Suppressor macrophage treated with lipopolysaccharide for 1 hour (primary cell): ENCODE data around the gene FBLL1.
"Not testable (repeated sequence)": the region's sequence is repeated elsewhere in the genome, so short reads cannot be mapped to it uniquely, and the experiment has no call there.

Source experiments
- DNase-seq, 3 donors: peaks; one replicate each; pipeline ENCODE4 v3.0.0-alpha.2; 2020 to 2022

FBLL1 gene

DNA sequence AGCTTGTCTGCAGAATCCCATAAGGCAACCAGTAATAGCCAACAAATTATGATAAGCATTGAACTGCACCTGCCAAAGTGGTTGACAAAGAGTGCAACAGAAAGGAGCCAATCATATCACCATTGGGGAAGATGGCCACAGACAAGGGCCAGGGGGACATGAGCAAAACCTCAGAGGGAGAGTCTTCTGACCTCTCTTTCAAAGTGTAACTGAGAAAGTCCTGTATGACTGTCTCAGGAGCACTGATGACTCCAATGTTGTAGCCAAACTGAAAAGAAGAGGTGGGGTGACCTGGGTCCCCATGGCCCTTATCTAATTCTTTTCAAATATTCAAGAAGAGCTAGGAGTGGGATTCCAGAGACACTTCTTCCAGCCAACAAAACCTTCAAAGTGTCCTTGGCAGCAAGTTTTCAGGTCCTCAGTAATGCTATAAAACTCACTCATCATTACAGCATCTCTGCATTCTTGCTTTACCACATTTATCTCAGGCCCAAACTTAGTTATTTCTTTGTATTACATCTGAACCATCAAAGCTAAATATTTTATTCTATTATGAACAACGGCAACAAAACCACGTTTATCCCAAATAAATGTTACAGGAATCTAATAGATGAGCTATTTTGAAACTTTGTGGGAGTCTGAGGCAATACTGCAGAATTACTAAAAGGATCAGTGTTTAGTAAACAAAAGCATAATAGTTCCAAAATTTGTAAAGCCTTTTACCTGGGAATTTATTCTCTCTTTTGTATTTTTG is 24.4 kb downstream of the FBLL1 start:
- DNase-seq: no peak

DNA sequence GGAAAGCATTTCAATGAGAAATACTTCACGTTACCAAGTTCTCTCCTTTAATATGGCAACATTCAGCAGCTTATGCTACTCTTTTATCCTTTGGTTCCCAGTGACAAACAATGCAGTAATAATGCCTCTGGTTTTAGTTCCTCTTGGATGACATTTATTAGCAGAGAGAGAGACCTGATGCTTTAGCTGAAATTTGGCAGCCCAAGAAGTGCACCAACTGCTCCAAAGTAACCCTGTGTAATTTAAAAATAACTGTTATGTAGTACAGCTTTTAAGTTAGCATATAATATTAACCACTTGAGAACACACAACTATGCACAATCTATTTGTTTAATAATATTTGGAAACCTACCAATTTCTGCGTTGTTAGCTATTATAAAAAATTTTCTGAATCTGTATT is 28.3 kb downstream of the FBLL1 start:
- no peak for DNase-seq

DNA sequence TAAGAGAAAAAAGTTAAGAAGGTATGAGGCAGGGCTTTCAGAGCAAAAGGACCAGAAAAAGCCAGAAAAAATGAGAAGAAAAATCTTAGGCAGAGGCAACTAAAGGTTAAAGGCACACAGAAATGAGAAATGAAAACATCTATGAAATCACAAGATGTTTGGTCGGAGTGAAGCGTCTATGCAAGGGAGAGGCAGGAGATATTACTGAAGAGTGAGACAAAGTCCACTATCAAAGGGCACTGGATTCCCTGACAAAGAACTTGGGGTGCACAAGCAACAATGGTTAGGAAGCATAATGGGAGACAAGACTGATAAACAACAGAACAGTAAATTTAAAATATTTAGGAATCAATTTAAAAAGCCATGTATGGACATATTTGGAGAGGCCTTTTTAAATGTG is 33.2 kb downstream of the FBLL1 start:
- DNase-seq: no peak

DNA sequence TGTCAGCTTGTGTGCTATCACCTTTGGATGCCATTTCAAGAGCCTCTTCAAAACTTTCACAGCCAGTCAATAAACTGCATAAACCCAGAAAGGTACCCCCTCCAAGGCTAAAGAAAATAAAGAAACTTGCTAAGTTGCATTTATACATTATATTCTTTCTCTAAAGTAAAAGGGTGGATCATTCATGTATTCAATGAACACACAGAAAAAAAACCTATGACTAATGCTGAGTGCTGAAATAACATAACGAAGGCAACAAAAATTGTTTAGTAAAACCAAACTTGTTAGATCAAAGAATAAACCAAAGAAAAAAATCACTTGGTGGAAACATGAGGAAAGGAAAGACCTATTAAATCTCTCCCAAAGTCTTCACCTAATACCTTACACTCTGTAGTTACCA is 34.9 kb downstream of the FBLL1 start:
- DNase-seq: no peak

DNA sequence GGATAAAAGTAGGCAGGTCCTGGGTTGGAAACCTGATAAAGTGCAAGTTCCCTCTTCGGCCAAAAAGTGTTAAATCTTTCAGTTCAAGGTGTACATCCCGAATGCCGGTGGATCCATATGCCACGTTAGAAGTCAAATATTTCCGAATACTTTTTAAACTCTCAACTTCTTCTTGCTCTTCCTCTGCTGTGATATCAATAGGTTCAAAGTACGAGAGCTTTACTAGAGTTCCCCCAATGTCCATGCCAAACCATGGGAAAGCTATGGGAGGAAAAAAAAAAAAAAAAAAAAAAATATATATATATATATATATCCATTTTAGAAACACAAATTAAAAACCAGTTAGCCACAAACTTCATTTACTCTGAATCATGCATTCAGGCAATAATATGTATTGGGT is 39.6 kb downstream of the FBLL1 start:
- no peak for DNase-seq

DNA sequence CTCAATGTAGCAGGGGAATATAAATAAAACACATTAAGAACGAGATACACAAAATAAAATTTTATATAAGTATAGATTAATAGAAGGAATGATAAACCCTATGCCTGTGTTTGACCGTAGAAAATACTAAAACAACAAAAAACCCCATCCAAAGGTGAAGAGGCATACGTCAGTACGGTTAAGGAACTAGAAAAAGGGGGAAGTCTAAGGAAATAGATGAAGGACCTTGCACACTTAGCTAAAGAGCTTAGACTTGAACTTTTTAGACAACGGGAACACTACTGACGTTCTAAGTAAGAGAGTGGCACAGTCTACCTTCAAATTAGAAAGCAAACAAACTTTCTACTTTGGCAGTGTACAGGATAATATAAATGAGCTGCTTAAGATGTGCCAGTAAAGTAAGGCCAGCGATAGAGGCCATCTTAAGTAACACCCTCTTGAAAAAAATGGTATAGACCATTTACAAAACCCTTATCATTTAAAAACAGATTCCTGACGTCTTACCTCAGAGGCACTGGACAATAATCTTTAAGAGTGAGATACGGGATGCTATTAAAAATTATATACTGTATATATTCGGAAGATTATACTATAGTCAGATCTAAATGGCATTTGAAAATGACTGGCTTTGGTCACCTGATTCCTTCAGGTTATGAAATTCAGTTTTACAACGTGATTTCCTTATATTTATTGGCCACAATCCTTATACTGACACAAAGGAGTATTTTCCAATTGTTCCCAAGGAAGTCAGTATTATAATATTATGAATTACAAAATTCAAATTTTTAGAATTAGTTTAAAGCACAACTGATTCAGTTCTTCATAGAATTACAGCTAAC is 41.6 kb downstream of the FBLL1 start:
- no peak for DNase-seq

DNA sequence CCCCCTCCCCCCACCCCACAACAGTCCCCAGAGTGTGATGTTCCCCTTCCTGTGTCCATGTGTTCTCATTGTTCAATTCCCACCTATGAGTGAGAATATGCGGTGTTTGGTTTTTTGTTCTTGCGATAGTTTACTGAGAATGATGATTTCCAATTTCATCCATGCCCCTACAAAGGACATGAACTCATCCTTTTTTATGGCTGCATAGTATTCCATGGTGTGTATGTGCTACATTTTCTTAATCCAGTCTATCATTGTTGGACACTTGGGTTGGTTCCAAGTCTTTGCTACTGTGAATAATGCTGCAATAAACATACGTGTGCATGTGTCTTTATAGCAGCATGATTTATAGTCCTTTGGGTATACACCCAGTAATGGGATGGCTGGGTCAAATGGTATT is 44.6 kb downstream of the FBLL1 start:
- DNase-seq: not testable (repeated sequence)

DNA sequence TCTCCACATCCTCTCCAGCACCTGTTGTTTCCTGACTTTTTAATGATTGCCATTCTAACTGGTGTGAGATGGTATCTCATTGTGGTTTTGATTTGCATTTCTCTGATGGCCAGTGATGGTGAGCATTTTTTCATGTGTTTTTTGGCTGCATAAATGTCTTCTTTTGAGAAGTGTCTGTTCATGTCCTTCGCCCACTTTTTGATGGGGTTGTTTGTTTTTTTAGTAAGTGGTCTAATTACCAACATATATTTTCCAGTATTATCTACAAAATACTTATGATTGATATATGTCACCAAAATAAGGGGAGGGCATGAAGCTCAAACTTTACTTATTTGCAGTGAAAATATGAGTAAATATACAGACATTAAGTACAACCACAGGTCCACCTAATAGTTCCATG is 45.1 kb downstream of the FBLL1 start:
- DNase-seq: not testable (repeated sequence)

DNA sequence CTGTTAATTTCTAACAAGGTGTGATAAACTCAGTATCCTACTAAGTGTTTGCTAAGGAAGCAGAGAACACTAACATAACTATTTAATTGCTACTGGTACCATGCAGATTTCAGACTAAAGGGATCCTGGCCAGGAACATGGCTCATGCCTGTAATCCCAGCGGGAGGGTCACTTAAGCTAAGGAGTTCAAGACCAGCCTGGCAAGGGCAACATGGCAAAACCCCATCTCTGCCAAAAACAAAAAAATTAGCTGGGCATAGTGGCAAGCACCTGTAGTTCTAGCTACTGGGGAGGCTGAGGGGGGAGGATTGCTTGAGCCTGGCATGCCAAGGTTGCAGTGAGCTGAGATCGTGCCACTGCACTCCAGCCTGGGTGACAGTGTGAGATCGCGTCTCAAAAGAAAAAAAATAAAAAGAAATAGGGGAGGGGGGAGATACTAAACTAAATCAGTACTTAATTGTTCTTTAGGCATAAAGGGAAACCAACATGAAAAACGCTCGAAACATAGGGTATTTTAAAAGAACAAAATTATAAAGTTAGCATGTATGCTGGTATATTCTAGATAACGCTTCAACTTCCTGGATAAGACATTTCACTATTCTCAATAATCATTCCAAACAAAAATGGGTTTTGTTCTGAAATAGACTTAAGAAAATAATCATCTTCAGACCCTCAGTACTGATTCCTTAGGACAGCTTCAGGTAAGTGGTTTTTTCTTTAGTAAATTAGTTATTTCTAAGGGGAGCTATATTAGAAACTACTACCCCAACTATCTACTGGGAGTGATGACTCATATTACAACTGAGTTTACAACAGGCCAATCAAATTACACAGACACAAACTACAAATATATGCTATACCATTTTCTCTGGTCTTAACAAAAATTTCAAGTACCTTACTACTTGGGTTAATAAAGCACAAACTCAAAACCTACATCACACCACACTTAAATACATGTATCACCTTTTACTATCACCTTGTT is 46.6 kb downstream of the FBLL1 start:
- no peak for DNase-seq

DNA sequence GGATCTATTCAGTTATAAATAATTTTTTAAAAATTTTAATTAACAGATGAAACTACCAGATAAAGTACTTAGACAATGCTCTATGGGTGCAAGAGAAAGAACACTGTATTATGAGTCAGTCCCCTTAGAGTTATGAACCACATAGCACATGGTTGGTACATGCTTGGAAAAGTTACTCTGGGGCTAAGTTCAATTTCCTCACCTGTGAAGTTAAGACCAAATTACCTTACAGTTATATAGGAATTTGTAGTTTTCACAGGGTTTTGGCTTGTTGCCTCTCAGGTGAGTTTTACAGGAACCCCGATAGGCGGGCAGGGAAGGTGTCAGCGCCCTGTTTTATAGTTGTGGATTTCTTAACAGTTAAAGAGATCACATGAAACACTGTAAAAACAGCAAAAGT is 48.9 kb downstream of the FBLL1 start:
- DNase-seq: peak in 2 of 3 donors; percentile 38 to 46

DNA sequence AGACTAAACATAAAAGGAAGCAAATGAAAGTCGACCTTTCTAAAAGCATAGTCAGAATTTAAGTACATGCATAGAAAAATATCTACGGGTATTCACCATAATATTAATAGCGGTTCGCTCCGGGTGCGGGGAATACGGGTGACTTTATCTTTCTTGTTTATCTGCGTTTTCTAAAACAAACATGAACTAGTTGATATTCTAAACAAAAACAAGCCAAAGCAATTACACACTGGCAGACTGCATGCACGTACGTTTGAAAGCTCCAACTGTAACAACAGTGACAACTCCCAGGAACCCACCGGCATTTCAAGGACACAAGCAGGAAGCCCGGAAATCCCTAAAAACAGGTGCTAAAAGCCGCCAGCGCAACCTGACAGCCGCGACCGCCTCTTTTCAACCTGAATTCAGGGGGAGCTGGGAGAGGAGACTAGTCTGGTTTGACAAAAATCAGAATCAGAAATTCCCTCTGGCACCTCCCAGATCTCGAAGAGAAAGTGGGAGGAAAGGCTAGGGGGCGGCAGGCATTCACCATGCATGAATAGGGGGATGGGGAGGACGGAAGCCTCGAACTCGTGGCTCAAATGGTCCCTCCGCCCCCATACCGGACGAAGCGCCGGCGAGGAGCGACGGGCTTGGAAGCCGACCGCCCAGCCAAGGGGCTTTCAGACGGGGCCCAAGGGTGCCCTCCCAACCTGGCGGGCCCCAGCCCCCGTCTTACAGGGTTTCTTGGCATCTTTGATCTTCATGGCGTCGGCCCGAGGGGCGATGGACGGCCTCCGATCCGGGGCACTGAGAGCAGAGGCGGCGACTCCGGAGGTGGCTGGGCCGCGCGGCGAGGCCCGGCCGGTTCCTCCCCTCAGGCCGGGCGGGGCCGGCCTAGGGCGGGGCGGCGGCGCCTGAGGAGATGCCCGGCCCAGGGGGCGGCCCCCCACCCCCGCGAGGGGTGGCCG is 49.7 kb downstream of the FBLL1 start, which contains the start of gene PANK3:
Gene PANK3 (minus strand): TSS at position 831 of the 950 bp plus-strand sequence. CDS start 85 bp downstream, at position 746.
- peak in 2 of 3 donors; percentile 93 to 95 for DNase-seq

DNA sequence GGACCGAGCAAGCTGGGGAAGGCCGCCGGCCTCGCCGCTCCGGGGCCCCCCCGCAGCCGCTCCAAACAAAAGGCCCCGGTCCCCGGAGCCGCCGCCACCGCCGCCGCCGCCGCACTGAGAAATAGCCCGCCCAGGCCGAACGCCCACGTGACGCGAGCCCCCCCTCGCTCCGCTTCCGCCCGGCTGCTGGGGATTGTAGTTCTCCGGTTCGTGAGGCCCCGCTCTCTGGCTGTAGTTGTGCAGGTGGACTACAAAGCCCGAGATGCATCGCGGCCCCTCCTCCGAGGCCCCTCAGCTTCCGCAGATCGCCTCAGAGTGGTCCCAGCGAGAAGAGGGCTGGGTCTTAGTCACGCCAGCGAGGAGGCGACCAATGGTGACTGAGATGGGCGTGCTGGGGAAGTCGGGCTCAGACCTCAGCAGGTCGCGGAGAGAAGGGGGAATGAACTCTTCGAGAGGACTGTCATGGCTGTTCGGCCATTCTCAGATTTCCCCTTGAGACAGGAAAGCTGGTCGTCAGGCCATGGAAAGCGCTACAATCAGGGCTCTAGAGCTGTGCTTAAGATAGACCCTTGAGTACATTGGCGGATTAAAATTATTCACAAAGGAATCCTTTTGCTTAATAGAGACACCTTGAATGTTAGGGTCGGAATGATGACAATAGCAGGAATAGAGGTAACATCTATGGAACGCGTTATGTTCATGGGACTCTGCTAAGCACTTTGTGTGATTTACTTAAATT is 50.6 kb downstream of the FBLL1 start:
- peak; percentile 98 to 99 (median 98) for DNase-seq

DNA sequence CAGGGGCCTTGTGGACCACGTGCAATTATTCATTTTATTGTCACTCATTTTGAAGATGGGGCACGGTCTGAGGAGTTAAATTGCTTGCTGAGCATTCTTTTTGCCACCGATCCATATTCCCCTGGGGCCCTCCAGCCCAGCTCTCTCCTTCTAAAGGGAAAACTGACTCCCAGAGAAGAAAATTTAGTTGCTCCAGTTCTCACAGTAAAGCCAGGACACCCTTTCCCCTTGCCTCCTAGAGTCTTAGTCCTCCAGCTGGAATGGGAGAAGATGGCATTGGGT is 51.1 kb downstream of the FBLL1 start:
- DNase-seq: no peak
